Effector CD4-positive, alpha-beta T cell (primary cell): ENCODE data around the gene AGR2. TPM values are rescaled to one million over a fixed set of nuclear protein-coding genes. Genes with fewer than 3 reads are reported as not detected.
"Not testable (repeated sequence)": the region's sequence is repeated elsewhere in the genome, so short reads cannot be mapped to it uniquely, and the experiment has no call there.

Source experiments
- DNase-seq: peaks from one replicate; pipeline ENCODE4 v3.0.0-alpha.2; 2020
- total RNA-seq: gene quantifications from one replicate; lab custom pipeline; 2026; lab: John Stamatoyannopoulos, UW

AGR2 gene
- total RNA-seq: not detected

- DNase-seq: no peak
These were observed at the start of gene AGR2 for GRCh38 chr7:16804674-16805439. AGR2 (minus strand) TSS chr7:16804999; CDS start chr7:16801796, 3,203 bp downstream.

DNA sequence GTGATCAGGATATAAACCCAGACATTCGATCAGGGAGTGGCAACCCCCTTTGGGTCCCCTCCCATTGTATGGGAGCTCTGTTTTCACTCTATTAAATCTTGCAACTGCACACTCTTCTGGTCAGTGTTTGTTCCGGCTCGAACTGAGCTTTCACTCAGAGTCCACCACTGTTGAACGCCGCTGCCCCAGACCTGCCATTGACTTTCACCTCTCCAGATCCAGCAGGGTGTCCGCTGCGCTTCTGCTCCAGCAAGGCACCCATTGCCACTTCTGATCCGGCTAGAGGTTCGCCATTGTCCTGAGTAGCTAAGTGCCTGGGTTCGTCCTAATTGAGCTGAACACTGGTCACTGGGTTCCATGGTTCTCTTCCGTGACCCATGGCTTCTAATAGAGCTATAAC, 48.4 kb upstream of the AGR2 start:
- not testable (repeated sequence) for DNase-seq

DNA sequence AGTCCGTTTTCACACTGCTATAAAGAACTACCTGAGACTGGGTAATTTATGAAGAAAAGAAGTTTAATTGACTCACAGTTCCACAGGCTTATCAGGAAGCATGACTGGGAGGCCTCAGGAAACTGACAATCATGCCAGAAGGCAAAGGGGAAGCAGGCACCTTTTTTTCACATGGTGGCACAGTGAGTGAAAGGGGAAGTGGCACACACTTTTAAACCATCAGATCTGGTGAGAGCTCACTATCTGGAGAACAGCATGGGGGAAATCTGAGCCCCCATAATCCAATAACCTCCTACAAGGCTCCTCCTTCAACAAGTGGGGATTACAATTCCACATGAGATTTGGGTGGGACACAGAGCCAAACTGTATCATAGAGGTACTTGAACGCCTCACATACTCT, 47.0 kb upstream of the AGR2 start:
- no peak for DNase-seq

- no peak for DNase-seq
These were observed 46.0 kb upstream of the AGR2 start for GRCh38 chr7:16850614-16851466.

- no peak for DNase-seq
These were observed 44.7 kb upstream of the AGR2 start for GRCh38 chr7:16849296-16850148.

- DNase-seq: no peak
These were observed 42.6 kb upstream of the AGR2 start for GRCh38 chr7:16847381-16847860.

DNA sequence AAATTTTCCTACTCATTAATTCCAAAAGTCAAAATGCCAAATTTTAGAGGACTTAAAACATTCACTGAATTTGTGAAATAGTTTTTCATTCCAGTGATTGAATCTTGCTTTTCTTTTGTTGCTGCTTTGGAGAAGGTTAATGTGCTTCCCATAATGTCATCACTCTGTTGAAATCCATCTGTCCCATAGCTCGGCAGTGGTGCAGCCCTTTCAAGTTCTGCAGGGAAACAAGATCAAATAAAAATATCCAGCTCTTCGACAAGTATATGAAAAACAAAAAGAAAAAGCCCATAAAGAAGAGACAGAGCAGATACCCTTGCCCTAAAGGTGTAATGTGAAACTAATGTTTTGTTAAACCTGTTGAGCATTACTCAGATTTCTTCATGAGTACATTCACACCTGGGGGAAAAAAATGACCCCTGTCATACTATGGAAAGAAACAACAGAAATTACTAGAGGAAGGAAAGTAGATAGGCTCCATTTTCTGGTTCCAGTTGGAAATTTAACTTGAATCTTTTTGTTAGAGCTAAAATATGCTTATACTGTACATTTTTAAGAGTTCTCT, 41.9 kb upstream of the AGR2 start:
- DNase-seq: no peak

DNA sequence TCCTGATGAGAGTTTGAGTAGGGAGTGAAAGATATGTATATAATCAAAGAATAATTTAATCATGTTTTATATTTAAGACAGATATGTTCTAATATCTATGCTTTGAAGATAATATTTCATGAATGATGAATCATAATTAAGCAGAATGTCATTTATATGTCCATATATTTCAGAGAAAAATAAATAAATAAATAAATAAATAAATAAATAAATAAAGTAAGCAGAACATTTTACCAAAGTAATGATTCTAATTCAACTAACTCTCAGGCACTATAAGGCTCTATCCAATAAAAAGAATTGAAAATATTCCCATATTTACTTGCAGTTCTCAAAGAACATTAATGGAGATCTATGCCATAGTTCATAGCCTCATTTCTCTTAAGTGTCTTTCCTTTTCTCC, 40.9 kb upstream of the AGR2 start:
- no peak for DNase-seq

DNA sequence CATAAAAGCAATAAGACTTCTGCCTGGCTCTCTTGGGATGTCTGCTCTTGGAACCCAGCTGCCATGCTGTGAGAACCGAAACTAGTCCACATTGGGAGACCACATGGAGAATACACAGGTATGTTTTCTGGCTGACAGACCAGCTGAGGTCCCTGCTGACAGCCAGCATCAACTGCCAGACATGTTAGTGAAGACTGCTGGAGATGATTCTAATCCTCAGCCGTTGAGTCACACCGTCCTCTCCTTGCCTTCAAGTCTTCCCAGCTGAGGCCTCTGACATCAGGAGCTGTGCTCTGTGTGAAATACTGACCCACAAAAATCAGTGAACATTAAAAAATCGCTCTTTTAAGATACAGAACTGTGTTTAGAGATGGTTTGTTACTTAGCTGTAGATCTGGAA, 36.9 kb upstream of the AGR2 start:
- no peak for DNase-seq

GRCh38 chr7:16840094-16840493, 35.3 kb upstream of the AGR2 start:
- DNase-seq: no peak

GRCh38 chr7:16839646-16840045, 34.8 kb upstream of the AGR2 start:
- DNase-seq: no peak

- DNase-seq: no peak
These were observed 34.1 kb upstream of the AGR2 start for GRCh38 chr7:16838891-16839290.

DNA sequence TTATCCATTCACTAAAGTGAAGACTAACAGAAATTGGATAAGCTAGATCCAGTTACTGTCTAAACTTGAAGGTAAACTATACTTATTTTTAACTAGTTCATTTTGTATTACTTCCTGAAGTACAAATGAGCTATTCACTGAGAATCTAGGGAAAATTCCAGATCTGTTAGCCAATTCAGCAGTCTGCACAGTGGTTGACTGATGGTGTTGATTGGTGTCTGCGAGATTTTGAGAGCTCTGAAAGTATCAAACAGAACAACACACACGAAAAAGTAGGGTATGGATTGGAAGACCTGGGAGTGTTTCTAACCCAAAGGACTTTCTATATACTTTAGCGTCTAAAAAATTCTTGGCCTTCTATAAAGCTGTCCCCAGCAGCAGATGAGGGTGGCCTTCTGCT, 33.6 kb upstream of the AGR2 start:
- no peak for DNase-seq

DNA sequence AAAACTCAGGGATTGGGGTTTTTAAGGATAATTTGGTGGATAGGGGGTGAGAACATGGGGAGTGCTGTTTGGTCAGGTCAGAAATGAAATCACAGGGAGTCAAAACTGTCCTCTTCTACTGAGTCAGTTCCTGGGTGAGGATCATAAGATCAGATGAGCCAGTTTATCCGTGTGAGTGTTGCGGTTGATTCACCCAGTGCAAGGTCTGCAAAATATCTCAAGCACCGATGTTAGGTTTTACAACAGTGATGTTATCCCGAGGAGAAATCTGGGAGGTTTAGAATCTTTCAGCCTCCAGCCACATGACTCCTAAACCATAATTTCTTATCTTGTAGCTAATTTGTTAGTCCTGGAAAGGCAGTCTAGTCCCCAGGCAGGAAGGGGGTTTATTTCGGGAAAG, 31.7 kb upstream of the AGR2 start:
- no peak for DNase-seq

DNA sequence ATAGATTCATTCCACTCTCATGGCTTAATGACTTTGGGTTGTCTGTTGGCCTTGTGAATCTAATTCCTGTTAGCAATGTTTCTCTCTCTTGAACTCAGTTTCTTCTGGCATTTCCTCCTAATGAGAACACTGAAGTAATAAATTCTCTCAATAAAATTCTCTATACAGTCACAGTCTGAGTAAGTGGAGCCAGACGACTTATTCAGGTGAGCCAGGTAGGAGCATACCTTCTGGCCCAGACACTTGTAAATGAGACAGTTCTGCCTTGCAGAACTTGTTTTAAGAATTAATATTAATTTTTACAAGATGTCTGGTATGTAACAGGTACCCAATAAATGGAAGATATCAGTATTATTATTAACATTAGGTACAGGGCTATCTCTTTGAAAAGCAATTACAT, 28.6 kb upstream of the AGR2 start:
- no peak for DNase-seq

DNA sequence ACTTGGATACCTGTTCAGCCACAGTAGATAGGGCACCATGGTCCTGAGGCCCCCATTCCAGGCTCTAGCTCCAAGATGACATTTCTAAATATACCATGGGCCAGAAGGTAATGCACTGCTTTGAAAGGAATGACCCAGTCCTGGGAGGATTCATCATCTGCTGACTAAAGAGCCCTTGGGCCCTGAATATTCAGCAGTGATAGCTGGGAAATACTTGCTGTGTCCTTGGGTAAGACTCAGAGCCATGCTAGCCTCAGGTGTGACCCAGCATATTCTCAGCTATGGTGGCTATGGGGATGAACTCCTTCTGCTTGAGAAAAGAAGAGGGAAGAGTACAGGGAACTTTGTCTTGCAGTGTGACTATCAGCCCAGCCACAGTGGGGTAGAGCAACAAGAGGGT, 21.3 kb upstream of the AGR2 start:
- no peak for DNase-seq

GRCh38 chr7:16822029-16822428, 17.2 kb upstream of the AGR2 start:
- no peak for DNase-seq

GRCh38 chr7:16818732-16819131, 13.9 kb upstream of the AGR2 start:
- no peak for DNase-seq

- DNase-seq: no peak
These were observed 12.7 kb upstream of the AGR2 start for GRCh38 chr7:16817536-16817935.

GRCh38 chr7:16816824-16817223, 12.0 kb upstream of the AGR2 start:
- no peak for DNase-seq

- no peak for DNase-seq
These were observed 10.2 kb upstream of the AGR2 start for GRCh38 chr7:16815001-16815400.

DNA sequence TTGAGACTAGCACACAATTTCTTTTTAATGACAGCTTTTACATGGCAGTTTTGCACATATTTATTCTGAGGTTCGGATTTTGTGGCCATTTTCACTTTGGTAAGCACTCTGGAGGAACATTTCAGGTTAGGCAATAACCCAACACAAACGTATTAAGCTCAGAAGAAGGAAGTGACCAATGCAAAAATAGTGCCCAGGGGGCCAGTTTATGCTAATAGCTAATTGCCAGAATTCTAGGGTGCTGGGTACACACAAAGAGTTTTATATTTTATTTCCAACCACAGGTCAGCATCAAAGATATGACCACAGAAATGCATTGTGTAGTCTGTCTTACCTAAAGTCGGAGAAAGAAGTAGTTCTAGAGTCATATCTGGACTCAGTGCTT, 8.4 kb upstream of the AGR2 start:
- DNase-seq: no peak
